Heart left ventricle (tissue), 16 donors: ENCODE results near the gene CADPS2. TPM values are rescaled to one million over a fixed set of nuclear protein-coding genes. Genes with fewer than 3 reads are reported as not detected.

Experiments used
- ATAC-seq, 4 donors: fragments of 200-7000 bp; cut with Tn5 transposase; one replicate each; pipeline ENCODE4 v1.9.1; 2020 to 2022; ENCODE audit warnings: moderate library complexity in 4 of 4, mild to moderate bottlenecking in 3 of 4, moderate number of reproducible peaks in 1 of 4
- DNase-seq, 5 donors: peaks; one replicate each; pipeline ENCODE4 v3.0.0-alpha.2; 2020
- H3K27ac ChIP-seq, 12 donors: fragments of 200-600 bp; sonication (generic) in 4 of 12; one replicate each; pipeline versions ENCODE4 v1.5.0 to v1.8.0; 2016 to 2022; ENCODE audit warnings: mild to moderate bottlenecking in 2 of 12
- H3K27me3 ChIP-seq, 9 donors: fragments of 200-600 bp; sonication (generic) in 2 of 9; one replicate each; pipeline versions ENCODE4 v1.5.1 to v1.8.0; 2016 to 2022; ENCODE audit warnings: mild to moderate bottlenecking in 3 of 9
- H3K36me3 ChIP-seq, 9 donors: fragments of 200-600 bp; sonication (generic) in 2 of 9; one replicate each; pipeline versions ENCODE4 v1.5.0 to v1.8.0; 2018 to 2022; ENCODE audit warnings: mild to moderate bottlenecking in 2 of 9
- H3K4me1 ChIP-seq, 12 donors: fragments of 200-600 bp; sonication (generic) in 4 of 12; one replicate each; pipeline versions ENCODE4 v1.5.0 to v1.8.0; 2016 to 2022; ENCODE audit warnings: mild to moderate bottlenecking in 3 of 12
- H3K4me3 ChIP-seq, 12 donors: fragments of 200-600 bp; sonication (generic) in 4 of 12; one replicate each; pipeline versions ENCODE4 v1.5.0 to v1.8.0; 2017 to 2022; ENCODE audit warnings: mild to moderate bottlenecking in 9 of 12, moderate library complexity in 4 of 12
- H3K9me3 ChIP-seq, 12 donors: fragments of 200-600 bp; sonication (generic) in 4 of 12; one replicate each; pipeline versions ENCODE4 v1.5.0 to v1.8.0; 2016 to 2022; ENCODE audit warnings: mild to moderate bottlenecking in 1 of 12
- CTCF ChIP-seq, 12 donors: fragments of 200-600 bp; sonication (generic) in 4 of 12; IDR thresholded peaks; one replicate each; pipeline versions ENCODE4 v1.5.0 to v1.8.0; 2018 to 2022; ENCODE audit warnings: antibody characterized with exemption in 12 of 12, mild to moderate bottlenecking in 5 of 12
- POLR2A ChIP-seq, 2 donors: fragments of 450-650 bp; IDR thresholded peaks; one replicate each; pipeline ENCODE4 v1.6.1; 2017; ENCODE audit warnings: antibody characterized with exemption in 2 of 2, mild to moderate bottlenecking in 2 of 2, moderate library complexity in 2 of 2
- WGBS, 4 donors: extraction: QIAGEN DNeasy Blood & Tissue Kit in 2 of 4; methylation state at CpG; one replicate each; pipeline versions ENCODE4 v1.1.5 to v1.1.7; 2013 to 2018; 5-methylcytosine and 5-hydroxymethylcytosine counted together
- intact Hi-C, 10 donors: fragments of 100-400 bp; cut with DNase I; formaldehyde crosslinking; loops; one replicate each; pipeline versions ENCODE4 v1.11.1 to v1.14.2; 2022
- long read RNA-seq, 3 donors: library from polyadenylated mRNA; unstranded; transcript quantifications; one replicate each; pipeline ENCODE4 v2.0.0, GENCODE V29; 2020 to 2021
- polyA plus RNA-seq, 2 donors: library from polyadenylated mRNA; stranded (reverse); fragments of 200-250 nt; gene quantifications; one replicate each; pipeline ENCODE4 v1.2.3, GENCODE V29; 2013
- total RNA-seq, 9 donors: library from RNA; depleted of rRNA in 2 of 9; stranded (reverse); fragments of >200 nt in 2 of 9; fragmentation: NEBNext Ultra II Directional in 3 of 9; extraction: Animal tissue kit (Norgen Biotek cat#: 25700) in 3 of 9; gene quantifications; one replicate each; pipeline versions ENCODE4 v1.1.0 to v1.2.4, GENCODE V29; 2016 to 2023
- donor health status: ischemic (EF 13 %, LVEDD 7.1; RV severe dilation, severe dysfunction).
- donor health status: healthy with polysubstance abuse.
- donor health status: DM: no; HTN: yes; CAD: no.
- donor health status: DM: no; HTN: no; CAD: no.
- donor health status: ischemic (EF 25% LVEDD 6.9; RV normal size, moderate dysfunction).
- donor health status: ischemic (EF 25% LVEDD 5.7; RV mildly dilated, moderate dysfunction).
- donor health status: healthy.
- donor health status: DM: yes; HTN: yes; CAD: no.
- donor health status: ischemic (EF 35%, LVEDD 5.7; RV mildly dilated, moderate dysfunction).
- donor health status: nonischemic (EF 11% LVEDD 7.7; RV severe dilation, severe dysfunction).
- donor health status: DM: yes; HTN: yes; CAD: no.
- donor health status: PGD.
- donor health status: ischemic (EF 29% LVEDD 5.4; RV normal size, mild dysfunction).
- donor health status: nonischemic (EF 23%, LVEDD 6.1; RV moderate dilation, normal function).

CADPS2 gene
- total RNA-seq (10 to 100 TPM in 5 of 9 donors, 1 to 10 TPM in 4; 6.5 to 29.0 (median 10.3) TPM), polyA plus RNA-seq (10 to 100 TPM in 1 of 2 donors, 1 to 10 TPM in 1; 6.8 to 18.9 TPM)
- long read RNA-seq, donor 1, partial matches to known transcripts: 1 of 10 reads
- long read RNA-seq, donor 1, other reads (novel, unspliced or antisense): 9 of 10 reads
- long read RNA-seq, donor 2, partial matches to known transcripts: 1 of 2 reads
- long read RNA-seq, donor 2, other reads (novel, unspliced or antisense): 1 of 2 reads
- long read RNA-seq, donor 3, partial matches to known transcripts: 12 of 73 reads
- long read RNA-seq, donor 3, other reads (novel, unspliced or antisense): 61 of 73 reads

- DNase-seq (peak; percentile 87 to 90 (median 88)), ATAC-seq (peak; percentile 82 to 96 (median 94))
- peak in 7 of 12 donors; percentile 6 to 38 (median 33) for TF ChIP-seq CTCF (IDR thresholded peaks at IDR 0.05)
- TF ChIP-seq POLR2A (IDR thresholded peaks at IDR 0.05): peak in 1 of 2 donors; percentile 83
- intact Hi-C loops: loop anchor here in 7 of 10 donors (1.0 to 10.0 kb wide), 7 partner anchors 79 to 268 kb away; no protein-coding TSS in a partner anchor
- Histone ChIP-seq H3K4me1 (peaks cover 0 to 27% (median 6%) of the 10 kb centered on the region in 12 donors), H3K27ac (peak within 1 kb of the TSS; percentile 85 to 95 (median 91)), H3K4me3 (peak within 1 kb of the TSS; percentile 63 to 91 (median 84)), H3K9me3 (no peaks in the 10 kb centered on the region), H3K36me3 (no peaks in the 10 kb centered on the region), H3K27me3 (peaks cover 0 to 33% (median 0%) of the 10 kb centered on the region in 9 donors)
- WGBS, 4 donors: 0 to 2% (median 1%) methylated on average over 27 to 73 of the region's 73 CpGs
These were observed at the start of gene CADPS2 for GRCh38 chr7:122886357-122887081. TSS of gene CADPS2 (minus strand) at chr7:122886460. CDS start at chr7:122886337, 123 bp downstream.

GRCh38 chr7:122935620-122936019 lies 49.4 kb upstream of the CADPS2 start:
- H3K4me1 ChIP-seq: no peaks in the 10 kb centered on the region
- peaks cover 0 to 5% (median 0%) of the 10 kb centered on the region in 12 donors for H3K9me3 ChIP-seq
- no peak overlapping the region for H3K4me3 ChIP-seq
- H3K27ac ChIP-seq: no peak overlapping the region
- H3K27me3 ChIP-seq: no peaks in the 10 kb centered on the region
- DNase-seq: no peak
- no peak for ATAC-seq
- H3K36me3 ChIP-seq: no peaks in the 10 kb centered on the region
- TF ChIP-seq CTCF (IDR thresholded peaks at IDR 0.05): no peak
- TF ChIP-seq POLR2A (IDR thresholded peaks at IDR 0.05): no peak
- intact Hi-C loops: no loop called here

GRCh38 chr7:122919643-122920181 lies 33.5 kb upstream of the CADPS2 start:
- ATAC-seq: no peak
- DNase-seq: no peak
- intact Hi-C loops: no loop called here
- peaks cover 0 to 3% (median 0%) of the 10 kb centered on the region in 9 donors for H3K27me3 ChIP-seq
- no peak overlapping the region for H3K4me3 ChIP-seq
- H3K36me3 ChIP-seq: no peaks in the 10 kb centered on the region
- H3K4me1 ChIP-seq: no peaks in the 10 kb centered on the region
- TF ChIP-seq POLR2A (IDR thresholded peaks at IDR 0.05) (no peak), CTCF (IDR thresholded peaks at IDR 0.05) (no peak)
- H3K27ac ChIP-seq: no peak overlapping the region
- no peaks in the 10 kb centered on the region for H3K9me3 ChIP-seq

GRCh38 chr7:122914812-122915211 lies 28.6 kb upstream of the CADPS2 start:
- no peaks in the 10 kb centered on the region for H3K4me1 ChIP-seq
- intact Hi-C loops: no loop called here
- no peaks in the 10 kb centered on the region for H3K27me3 ChIP-seq
- 75 to 83% (median 83%) methylated on average over 9 of the region's 9 CpGs for WGBS, 4 donors
- no peaks in the 10 kb centered on the region for H3K36me3 ChIP-seq
- no peak overlapping the region for H3K4me3 ChIP-seq
- no peak for TF ChIP-seq POLR2A (IDR thresholded peaks at IDR 0.05)
- TF ChIP-seq CTCF (IDR thresholded peaks at IDR 0.05): no peak
- DNase-seq (no peak), ATAC-seq (no peak)
- no peak overlapping the region for H3K27ac ChIP-seq
- H3K9me3 ChIP-seq: no peaks in the 10 kb centered on the region
